Subcutaneous abdominal adipose tissue (tissue), 5 donors: ENCODE data around the gene FRAT1.
"Not testable (repeated sequence)": the region's sequence is repeated elsewhere in the genome, so short reads cannot be mapped to it uniquely, and the experiment has no call there.

Experiments
- H3K27ac ChIP-seq: one replicate; pipeline ENCODE4 v1.7.0; 2013; ENCODE audit warnings: low read depth, mild to moderate bottlenecking, inconsistent platforms, low read length, moderate library complexity
- H3K27me3 ChIP-seq, 5 donors: one replicate each; pipeline ENCODE4 v1.7.0; 2013; ENCODE audit warnings: low read length in 5 of 5, inconsistent platforms in 1 of 5; ENCODE audit not compliant: control insufficient read depth in 5 of 5, insufficient read depth in 4 of 5
- H3K36me3 ChIP-seq, 5 donors: one replicate each; pipeline ENCODE4 v1.7.0; 2013; ENCODE audit warnings: low read length in 5 of 5; ENCODE audit not compliant: control insufficient read depth in 5 of 5, insufficient read depth in 5 of 5
- H3K4me1 ChIP-seq, 5 donors: one replicate each; pipeline ENCODE4 v1.7.0; 2013; ENCODE audit warnings: low read length in 5 of 5, mild to moderate bottlenecking in 3 of 5, moderate library complexity in 1 of 5; ENCODE audit not compliant: control insufficient read depth in 5 of 5, insufficient read depth in 5 of 5
- H3K4me3 ChIP-seq, 5 donors: one replicate each; pipeline ENCODE4 v1.7.0; 2013; ENCODE audit warnings: low read length in 5 of 5, low read depth in 1 of 5
- H3K9ac ChIP-seq, 5 donors: one replicate each; pipeline ENCODE4 v1.7.0; 2013; ENCODE audit warnings: low read length in 5 of 5, mild to moderate bottlenecking in 4 of 5, moderate library complexity in 3 of 5
- H3K9me3 ChIP-seq, 5 donors: one replicate each; pipeline ENCODE4 v1.7.0; 2013; ENCODE audit warnings: low read length in 5 of 5; ENCODE audit not compliant: control insufficient read depth in 5 of 5
- donor health status: healthy.
- donor health status: healthy.
- donor health status: healthy.
- donor health status: healthy.
- donor health status: healthy.

FRAT1 gene

GRCh38 chr10:97290576-97291356 lies 28.3 kb upstream of the FRAT1 start:
- peaks cover 0 to 13% (median 8%) of the 10 kb centered on the region in 5 donors for H3K4me1 ChIP-seq
- H3K27ac ChIP-seq, H3K9ac ChIP-seq, H3K9me3 ChIP-seq, H3K27me3 ChIP-seq, H3K36me3 ChIP-seq, H3K4me3 ChIP-seq: not testable (repeated sequence)

- H3K27ac ChIP-seq, result peak overlapping the region; percentile 90
- peak overlapping the region; percentile 57 to 83 (median 82) for H3K9ac ChIP-seq
Observed at GRCh38 chr10:97291357-97292096, 27.5 kb upstream of the FRAT1 start.

GRCh38 chr10:97292097-97292861 lies 26.8 kb upstream of the FRAT1 start, which contains the start of gene ARHGAP19:
Gene ARHGAP19 (minus strand): TSS chr10:97292637. CDS start chr10:97292627, 10 bp downstream.
- Histone ChIP-seq H3K27ac (peak within 1 kb of the TSS; percentile 90), H3K36me3 (peaks cover 0 to 2% (median 0%) of the 10 kb centered on the region in 5 donors), H3K9ac (peak within 1 kb of the TSS; percentile 57 to 83 (median 82)), H3K4me3 (peak within 1 kb of the TSS; percentile 82 to 96 (median 88)), H3K9me3 (no peaks in the 10 kb centered on the region), H3K4me1 (peaks cover 0 to 13% (median 8%) of the 10 kb centered on the region in 5 donors), H3K27me3 (no peaks in the 10 kb centered on the region)

More at GRCh38 chr10:97291357-97292096, 27.5 kb upstream of the FRAT1 start:
- Histone ChIP-seq H3K4me1 (peaks cover 0 to 13% (median 8%) of the 10 kb centered on the region in 5 donors), H3K27me3 (no peaks in the 10 kb centered on the region), H3K36me3 (peaks cover 0 to 6% (median 0%) of the 10 kb centered on the region in 5 donors), H3K4me3 (peak overlapping the region; percentile 82 to 96 (median 88)), H3K9me3 (no peaks in the 10 kb centered on the region)

GRCh38 chr10:97292862-97293198 lies 26.2 kb upstream of the FRAT1 start:
- Histone ChIP-seq H3K4me1 (peaks cover 0 to 13% (median 8%) of the 10 kb centered on the region in 5 donors), H3K9me3 (no peaks in the 10 kb centered on the region), H3K4me3 (no peak overlapping the region), H3K36me3 (no peaks in the 10 kb centered on the region), H3K27me3 (no peaks in the 10 kb centered on the region), H3K27ac (no peak overlapping the region), H3K9ac (no peak overlapping the region)

GRCh38 chr10:97297556-97298222 lies 21.4 kb upstream of the FRAT1 start:
- H3K36me3 ChIP-seq, result no peaks in the 10 kb centered on the region
- no peaks in the 10 kb centered on the region for H3K4me1 ChIP-seq
- no peaks in the 10 kb centered on the region for H3K27me3 ChIP-seq
- H3K9ac ChIP-seq, result no peak overlapping the region
- no peaks in the 10 kb centered on the region for H3K9me3 ChIP-seq
- no peak overlapping the region for H3K4me3 ChIP-seq
- no peak overlapping the region for H3K27ac ChIP-seq

- H3K9me3 ChIP-seq, result no peaks in the 10 kb centered on the region
- H3K9ac ChIP-seq, result no peak overlapping the region
- no peaks in the 10 kb centered on the region for H3K36me3 ChIP-seq
- no peak overlapping the region for H3K4me3 ChIP-seq
- H3K4me1 ChIP-seq, result no peaks in the 10 kb centered on the region
- no peak overlapping the region for H3K27ac ChIP-seq
- H3K27me3 ChIP-seq, result no peaks in the 10 kb centered on the region
Observed at GRCh38 chr10:97298223-97298571, 20.9 kb upstream of the FRAT1 start.

- H3K27ac ChIP-seq, result no peak overlapping the region
- H3K4me1 ChIP-seq, result no peaks in the 10 kb centered on the region
- no peak overlapping the region for H3K9ac ChIP-seq
- no peak overlapping the region for H3K4me3 ChIP-seq
- no peaks in the 10 kb centered on the region for H3K27me3 ChIP-seq
- no peaks in the 10 kb centered on the region for H3K9me3 ChIP-seq
- H3K36me3 ChIP-seq, result no peaks in the 10 kb centered on the region
Observed at GRCh38 chr10:97300980-97301379, 18.1 kb upstream of the FRAT1 start.

GRCh38 chr10:97302088-97302791 lies 16.8 kb upstream of the FRAT1 start:
- Histone ChIP-seq H3K4me3 (no peak overlapping the region), H3K27ac (no peak overlapping the region), H3K4me1 (no peaks in the 10 kb centered on the region), H3K9me3 (no peaks in the 10 kb centered on the region), H3K36me3 (no peaks in the 10 kb centered on the region), H3K9ac (no peak overlapping the region), H3K27me3 (no peaks in the 10 kb centered on the region)

GRCh38 chr10:97307441-97307840 lies 11.6 kb upstream of the FRAT1 start:
- Histone ChIP-seq H3K36me3 (no peaks in the 10 kb centered on the region), H3K4me3 (no peak overlapping the region), H3K27ac (no peak overlapping the region), H3K9me3 (no peaks in the 10 kb centered on the region), H3K9ac (no peak overlapping the region), H3K27me3 (no peaks in the 10 kb centered on the region), H3K4me1 (peaks cover 0 to 4% (median 0%) of the 10 kb centered on the region in 5 donors)
